HG02973 (cell line): ENCODE data around the gene ANO4.
"Not testable (repeated sequence)": the region's sequence is repeated elsewhere in the genome, so short reads cannot be mapped to it uniquely, and the experiment has no call there.

Experiments used
- ATAC-seq: cut with Tn5 transposase; IDR thresholded peaks from one replicate; pipeline ENCODE4 v1.9.1; 2021; ENCODE audit warnings: moderate library complexity; ENCODE audit not compliant: unreplicated experiment

ANO4 gene

DNA sequence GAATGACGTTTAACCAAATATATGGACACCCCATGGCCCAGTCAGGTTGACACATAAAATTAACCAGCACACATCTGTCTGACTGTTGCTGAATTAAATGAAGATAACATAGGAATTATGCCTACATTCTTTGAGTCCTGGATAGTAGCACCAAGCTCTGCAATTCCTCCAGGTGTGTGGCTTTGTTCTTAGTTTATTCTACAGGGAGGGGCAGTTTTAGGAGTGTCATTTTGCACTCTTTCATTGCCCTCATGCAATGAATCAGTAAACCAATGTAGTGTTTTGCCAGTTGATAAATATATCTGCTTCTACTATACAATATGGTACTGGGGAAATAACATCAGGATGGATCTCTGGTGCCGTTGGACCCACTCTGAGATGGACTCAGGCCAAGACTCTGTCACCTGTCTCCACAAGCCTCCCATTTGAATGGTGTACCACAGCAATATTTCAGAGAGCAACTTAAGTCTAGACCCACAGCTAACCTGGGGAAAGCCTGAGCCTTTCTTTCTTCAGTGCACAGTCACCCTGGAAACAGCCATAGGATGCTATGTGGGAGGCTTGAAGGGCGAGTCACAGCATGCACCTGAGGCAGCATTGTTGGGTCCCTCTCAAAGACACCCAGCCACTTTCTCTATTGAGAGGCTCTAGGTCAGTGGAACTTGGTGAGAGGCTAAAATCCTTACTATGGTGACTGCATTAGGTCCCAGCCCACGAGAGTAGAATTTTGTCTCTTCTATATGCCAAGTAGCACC lies 73.2 kb downstream of the ANO4 start:
- no peak for ATAC-seq

GRCh38 chr12:100868487-100868886 lies 73.9 kb downstream of the ANO4 start:
- ATAC-seq: no peak

- no peak for ATAC-seq
Observed at GRCh38 chr12:100871195-100871734, 76.7 kb downstream of the ANO4 start.

DNA sequence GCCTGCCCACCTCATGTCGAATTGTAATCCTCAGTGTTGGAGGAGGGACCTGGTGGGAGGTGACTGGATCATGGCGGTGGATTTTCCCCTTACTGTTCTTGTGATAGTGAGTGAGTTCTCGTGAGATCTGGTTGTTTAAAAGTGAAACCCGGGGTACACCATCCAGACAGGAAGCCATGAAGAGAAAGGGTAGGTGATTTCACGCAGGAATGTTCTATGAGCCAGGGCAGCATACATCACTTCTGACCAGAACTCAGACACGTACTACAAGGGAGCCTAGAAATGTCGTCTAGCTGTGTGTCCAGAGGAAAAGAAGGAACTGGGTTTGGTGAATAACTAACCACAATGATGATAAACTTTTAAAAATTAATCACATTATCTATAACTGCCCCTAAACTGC lies 80.6 kb downstream of the ANO4 start:
- ATAC-seq: no peak

DNA sequence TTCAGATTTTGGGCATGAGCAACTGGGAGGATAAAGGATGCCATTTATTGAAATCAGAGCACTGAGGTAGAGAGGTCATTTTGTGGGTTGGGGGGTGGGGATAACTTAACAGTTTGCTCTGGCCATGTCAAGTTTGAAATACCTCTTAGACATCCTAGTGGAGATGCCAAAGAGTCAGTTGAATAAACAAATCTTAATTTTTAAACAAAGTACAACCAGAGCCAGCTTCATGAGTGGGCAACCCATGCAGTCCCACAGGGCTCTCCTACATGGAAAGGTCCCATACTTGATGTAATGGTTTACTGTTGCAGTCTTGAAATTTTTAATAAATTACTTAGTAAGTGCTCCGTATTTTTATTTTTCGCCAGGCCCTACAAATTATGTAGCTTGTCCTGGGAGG lies 81.2 kb downstream of the ANO4 start:
- ATAC-seq: no peak

DNA sequence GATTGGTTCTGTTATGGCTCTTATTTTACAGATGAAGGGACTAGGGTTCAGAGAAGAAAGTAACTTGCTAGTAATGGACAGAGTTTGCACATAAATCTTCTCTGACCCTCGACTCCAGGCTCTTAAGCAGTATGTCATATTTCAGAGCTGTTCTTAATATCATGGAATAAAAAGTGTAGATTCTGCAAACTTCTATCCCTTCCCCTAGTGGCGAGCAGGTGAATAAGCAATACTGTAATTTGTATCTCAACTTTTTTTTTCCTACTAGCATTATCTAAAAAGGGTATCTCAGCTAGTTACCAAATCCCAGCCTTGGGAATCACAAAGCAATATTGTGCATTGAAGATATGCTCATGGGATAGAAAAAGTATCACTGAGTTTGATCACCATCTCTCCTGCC lies 83.2 kb downstream of the ANO4 start:
- ATAC-seq: no peak

DNA sequence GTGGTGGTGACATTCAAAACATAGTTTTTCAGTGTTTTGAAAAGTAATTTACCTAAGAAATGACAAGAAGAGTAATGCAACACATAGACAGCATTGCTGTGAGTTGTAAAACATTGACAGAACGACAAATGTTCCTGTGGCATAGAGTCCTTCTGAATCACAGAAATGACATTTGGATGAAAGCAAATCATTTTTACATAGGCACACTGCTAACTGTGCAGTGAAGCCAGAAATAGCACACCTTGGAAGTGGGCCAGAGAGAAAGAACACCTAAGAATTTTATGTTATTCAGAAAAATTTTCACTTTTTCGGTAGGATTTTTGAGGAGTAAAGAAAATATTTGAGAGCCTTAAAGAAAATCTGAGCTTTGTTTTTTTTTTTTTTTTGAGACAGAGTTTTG lies 100.6 kb downstream of the ANO4 start:
- ATAC-seq: no peak

GRCh38 chr12:100896192-100896591 lies 101.6 kb downstream of the ANO4 start:
- no peak for ATAC-seq

DNA sequence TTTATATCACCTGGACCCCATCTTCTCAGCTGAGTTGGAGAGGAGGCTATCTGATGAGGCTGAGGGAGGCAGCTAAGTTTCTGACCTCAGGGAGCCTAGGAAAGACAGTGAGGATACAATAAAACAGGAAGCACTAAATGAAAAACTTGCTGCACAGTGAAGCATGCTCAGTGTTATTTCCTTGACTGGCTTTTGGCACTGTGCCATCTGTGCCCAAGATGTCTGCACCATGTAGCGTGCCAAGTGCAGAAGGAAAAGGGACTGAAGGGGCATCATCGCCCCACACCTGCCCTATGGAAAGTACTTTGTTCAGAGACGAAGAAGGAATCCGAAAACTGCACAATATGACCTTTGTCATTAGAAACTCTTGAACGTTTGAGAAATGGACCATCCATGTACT lies 102.7 kb downstream of the ANO4 start:
- ATAC-seq: no peak

DNA sequence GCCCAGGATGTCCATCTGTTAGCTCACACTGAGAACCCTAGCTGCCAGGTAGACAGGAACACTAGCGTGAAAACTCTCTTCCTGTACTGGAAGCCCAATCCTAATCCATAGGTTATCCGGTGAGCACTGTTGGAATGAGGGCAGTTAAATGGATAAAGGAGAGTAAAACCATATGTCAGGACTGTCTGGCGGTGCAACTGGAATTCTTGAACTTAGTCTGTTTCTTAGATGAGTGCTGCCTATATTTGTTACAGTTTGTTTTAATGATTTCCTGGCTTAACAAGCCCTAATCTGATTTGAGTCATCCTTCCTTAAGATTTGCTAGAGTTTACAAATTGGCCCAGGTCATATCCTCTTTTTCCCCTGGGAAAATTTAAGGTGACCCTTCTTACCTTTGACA lies 104.7 kb downstream of the ANO4 start:
- ATAC-seq: no peak

DNA sequence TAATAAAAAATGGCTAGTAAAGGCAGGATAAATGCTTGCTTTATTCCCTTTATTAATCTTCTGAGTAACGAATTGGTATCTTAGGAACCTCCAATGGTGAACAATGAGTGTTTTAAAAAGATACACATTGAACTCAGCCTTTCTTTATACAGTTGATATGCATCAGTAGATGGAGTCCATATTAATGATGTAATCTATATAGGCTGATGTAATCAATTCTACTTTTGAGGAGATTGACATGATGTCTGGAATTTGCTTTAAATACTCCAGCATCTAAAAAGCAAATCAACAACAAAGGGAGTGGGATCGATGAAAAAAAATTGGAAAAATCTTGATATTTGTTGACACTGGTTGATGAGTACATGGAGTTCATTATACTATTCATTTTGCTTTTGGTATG lies 106.2 kb downstream of the ANO4 start:
- ATAC-seq: no peak

GRCh38 chr12:100901266-100901665 lies 106.7 kb downstream of the ANO4 start:
- ATAC-seq: no peak

GRCh38 chr12:100904270-100904669 lies 109.7 kb downstream of the ANO4 start:
- ATAC-seq: no peak

GRCh38 chr12:100908501-100908900 lies 113.9 kb downstream of the ANO4 start:
- ATAC-seq: no peak

- no peak for ATAC-seq
Observed at GRCh38 chr12:100913872-100914592, 119.5 kb downstream of the ANO4 start.

DNA sequence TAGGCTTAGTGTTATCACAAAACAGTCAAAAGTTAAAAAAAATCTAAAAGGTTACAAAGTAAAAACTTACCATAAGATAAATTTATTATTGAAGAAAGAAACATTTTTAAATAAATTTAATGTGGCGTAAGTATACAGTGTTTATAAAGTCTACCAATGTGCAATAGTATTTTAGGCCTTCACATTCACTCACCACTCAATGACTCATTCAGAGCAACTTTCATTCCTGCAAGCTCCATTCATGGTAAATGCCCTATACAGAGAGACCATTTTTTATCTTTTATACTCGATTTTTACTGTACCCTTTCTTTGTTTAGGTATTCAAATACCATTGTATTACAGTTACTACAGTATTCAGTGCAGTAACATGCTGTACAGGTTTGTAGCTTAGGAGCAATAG lies 124.5 kb downstream of the ANO4 start:
- ATAC-seq: no peak

GRCh38 chr12:100920493-100920892 lies 125.9 kb downstream of the ANO4 start:
- ATAC-seq: no peak

DNA sequence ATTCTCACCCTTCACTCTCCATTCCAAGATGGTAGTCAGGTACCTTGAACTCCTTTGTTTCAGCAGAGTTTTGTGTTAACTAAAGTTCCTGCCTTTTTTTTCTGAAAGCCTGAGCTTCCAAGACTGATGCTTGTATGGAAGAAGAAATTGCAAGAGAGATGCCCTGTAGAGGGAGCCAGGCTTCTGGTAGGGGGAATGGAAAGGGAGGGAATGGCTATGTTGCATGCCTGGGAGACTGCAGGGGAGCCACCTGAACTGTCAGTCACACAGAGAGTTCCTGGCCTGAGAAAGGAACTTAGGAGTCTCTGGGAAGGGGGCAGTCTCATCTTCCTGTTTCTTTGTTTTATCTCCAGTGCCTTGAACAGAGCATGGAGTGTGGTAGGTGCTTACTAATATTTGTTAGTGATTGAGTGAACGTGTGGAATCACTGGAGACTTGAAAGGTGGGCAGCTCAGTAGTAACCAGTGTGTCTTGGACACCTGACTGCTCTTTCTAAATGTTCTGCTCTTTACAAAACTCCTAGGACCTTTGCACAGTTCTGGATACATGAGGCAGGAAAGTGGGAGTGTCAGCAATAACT lies 132.2 kb downstream of the ANO4 start:
- ATAC-seq: no peak

GRCh38 chr12:100927826-100928225 lies 133.2 kb downstream of the ANO4 start:
- no peak for ATAC-seq

GRCh38 chr12:100932571-100932970 lies 138.0 kb downstream of the ANO4 start:
- ATAC-seq: no peak

DNA sequence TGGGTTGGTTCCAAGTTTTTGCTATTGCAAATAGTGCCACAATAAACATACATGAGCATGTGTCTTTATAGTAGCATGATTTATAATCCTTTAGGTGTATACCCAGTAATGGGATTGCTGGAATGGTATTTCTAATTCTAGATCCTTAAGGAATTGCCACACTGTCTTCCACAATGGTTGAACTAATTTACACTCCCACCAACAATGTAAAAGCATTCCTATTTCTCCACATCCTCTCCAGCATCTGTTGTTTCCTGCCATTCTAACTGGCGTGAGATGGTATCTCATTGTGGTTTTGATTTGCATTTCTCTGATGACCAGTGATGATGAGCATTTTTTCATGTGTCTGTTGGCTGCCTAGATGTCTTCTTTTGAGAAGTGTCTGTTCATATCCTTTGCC lies 139.0 kb downstream of the ANO4 start:
- not testable (repeated sequence) for ATAC-seq

DNA sequence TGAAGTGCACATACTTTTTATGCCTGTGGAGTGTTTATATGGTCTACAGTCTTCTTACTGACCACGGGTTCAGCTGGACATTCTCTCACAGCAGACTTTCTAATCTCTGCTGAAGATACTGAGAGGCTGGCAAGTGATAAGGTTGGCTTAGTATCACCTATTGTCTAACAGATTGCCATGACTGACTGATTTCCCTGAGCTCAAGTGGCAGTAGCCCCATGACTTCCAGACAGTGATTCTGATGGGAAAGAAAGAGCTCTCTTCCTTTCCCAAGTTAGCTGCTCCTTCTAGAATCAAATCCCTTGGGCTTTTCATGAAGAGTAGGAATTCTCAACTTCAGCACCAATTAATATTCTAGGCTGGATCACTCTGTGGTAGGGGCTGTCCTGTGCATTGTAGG lies 141.4 kb downstream of the ANO4 start:
- ATAC-seq: no peak
